PC-9 (cell line): ENCODE results near the gene PSMA7.

Source experiments
- CTCF ChIP-seq: fragments of 200-600 bp; sonication (generic); conservative IDR thresholded peaks from 2 replicates; pipeline ENCODE4 v1.6.1; 2017; ENCODE audit warnings: mixed run types, antibody characterized with exemption, mild to moderate bottlenecking, moderate library complexity
- EZH2 ChIP-seq: fragments of 200-600 bp; sonication (generic); IDR thresholded peaks from 2 replicates; pipeline ENCODE4 v1.8.0; 2017; ENCODE audit warnings: antibody characterized with exemption, low read depth

GRCh38 chr20:62146019-62146755 is 3.0 kb upstream of the PSMA7 start:
- TF ChIP-seq CTCF (no peak), EZH2 (no peak)
